K562 (cell line): ENCODE data around the gene TBX19. TPM values are rescaled to one million over a fixed set of nuclear protein-coding genes. Genes with fewer than 3 reads are reported as not detected.
A peak's percentile ranks its signal among the peaks of the same experiment; 100 is the strongest.

Source experiments
- C11orf30 ChIP-seq: fragments of 450-650 bp; IDR thresholded peaks from 2 replicates; pipeline ENCODE4 v1.6.1; 2016; ENCODE audit warnings: low read depth, mild to moderate bottlenecking
- CLOCK ChIP-seq: fragments of 250-450 bp; sonication (Bioruptor Pico); IDR thresholded peaks from 2 replicates; pipeline ENCODE4 v1.4.0; 2020; ENCODE audit warnings: mild to moderate bottlenecking, moderate library complexity, borderline replicate concordance
- CTCF ChIP-seq, 3 experiments: IDR thresholded peaks in 2 of 3; conservative IDR thresholded peaks in 1 of 3; 2 replicates each; pipeline ENCODE4 v1.5.1; 2011 to 2012; ENCODE audit warnings: low read length in 3 of 3, mild to moderate bottlenecking in 3 of 3, control low read depth in 2 of 3, improper control_type of control experiment in 1 of 3, inconsistent platforms in 1 of 3, low read depth in 1 of 3, mixed read lengths in 1 of 3, moderate library complexity in 1 of 3; ENCODE audit not compliant: insufficient read depth in 2 of 3
- DEAF1 ChIP-seq: fragments of 450-650 bp; formaldehyde crosslinking; IDR thresholded peaks from 2 replicates; pipeline ENCODE4 v1.4.0; 2020; ENCODE audit warnings: mild to moderate bottlenecking, moderate library complexity
- FOXJ3 ChIP-seq: sonication (generic); formaldehyde crosslinking; IDR thresholded peaks from 2 replicates; pipeline ENCODE4 v1.4.0; 2020; ENCODE audit warnings: mild to moderate bottlenecking, missing genetic modification reagents
- HDAC2 ChIP-seq: fragments of 450-650 bp; IDR thresholded peaks from 2 replicates; pipeline ENCODE4 v1.6.1; 2016; ENCODE audit warnings: mild to moderate bottlenecking
- HDAC6 ChIP-seq: IDR thresholded peaks from 2 replicates; pipeline ENCODE4 v1.6.1; 2012; ENCODE audit warnings: low read depth, mild to moderate bottlenecking, control low read depth, inconsistent platforms, low read length, moderate library complexity
- HMG20A ChIP-seq: fragments of 450-650 bp; formaldehyde crosslinking; conservative IDR thresholded peaks from 2 replicates; pipeline ENCODE4 v1.4.0; 2020; ENCODE audit warnings: mild to moderate bottlenecking, mixed read lengths
- ILK ChIP-seq: fragments of 450-650 bp; IDR thresholded peaks from 2 replicates; pipeline ENCODE4 v1.6.1; 2016; ENCODE audit warnings: missing genetic modification characterization, low read depth, mild to moderate bottlenecking, missing compliant biosample characterization, moderate library complexity, borderline replicate concordance
- MAFF ChIP-seq: IDR thresholded peaks from 2 replicates; pipeline ENCODE4 v1.6.1; 2012; ENCODE audit warnings: low read length, improper control_type of control experiment
- MEF2D ChIP-seq: conservative IDR thresholded peaks from 2 replicates; pipeline ENCODE4 v1.6.1; 2016; ENCODE audit warnings: low read depth, missing genetic modification characterization, missing compliant biosample characterization
- MEIS2 ChIP-seq: fragments of 450-650 bp; IDR thresholded peaks from 2 replicates; pipeline ENCODE4 v1.6.1; 2014; ENCODE audit warnings: mild to moderate bottlenecking; ENCODE audit not compliant: partially characterized antibody
- MXD1 ChIP-seq: fragments of 250-450 bp; sonication (Bioruptor Pico); IDR thresholded peaks from 2 replicates; pipeline ENCODE4 v1.8.0; 2021; ENCODE audit warnings: borderline replicate concordance, mild to moderate bottlenecking, moderate library complexity; ENCODE audit not compliant: poor library complexity, severe bottlenecking
- NCOA4 ChIP-seq: fragments of 450-650 bp; IDR thresholded peaks from 2 replicates; pipeline ENCODE4 v1.6.1; 2018; ENCODE audit warnings: mild to moderate bottlenecking; ENCODE audit not compliant: partially characterized antibody
- PCBP2 ChIP-seq: fragments of 200-400 bp; formaldehyde crosslinking; IDR thresholded peaks from 2 replicates; pipeline ENCODE4 v1.6.1; 2018; ENCODE audit warnings: low read length, low read depth, mild to moderate bottlenecking, moderate library complexity; ENCODE audit not compliant: poor library complexity, severe bottlenecking
- POLR2AphosphoS2 ChIP-seq: IDR thresholded peaks from 2 replicates; pipeline ENCODE4 v1.6.1; 2012; ENCODE audit warnings: low read length, improper control_type of control experiment
- SAP30 ChIP-seq: fragments of 200-600 bp; sonication (generic); IDR thresholded peaks from 2 replicates; pipeline ENCODE4 v1.6.1; 2012; ENCODE audit warnings: borderline replicate concordance, low read depth, mild to moderate bottlenecking, moderate library complexity, low read length, control low read depth, inconsistent platforms; ENCODE audit not compliant: insufficient read depth, poor library complexity, severe bottlenecking
- SIN3A ChIP-seq, 2 experiments: fragments of 150-350 bp in 1 of 2; IDR thresholded peaks; 2 replicates each; pipeline ENCODE4 v1.6.1; 2011 to 2016; ENCODE audit warnings: borderline replicate concordance in 2 of 2, low read depth in 2 of 2, low read length in 2 of 2, mild to moderate bottlenecking in 2 of 2, moderate library complexity in 2 of 2; ENCODE audit not compliant: control insufficient read depth in 1 of 2
- SMARCC2 ChIP-seq: fragments of 450-650 bp; IDR thresholded peaks from 2 replicates; pipeline ENCODE4 v1.6.1; 2017; ENCODE audit warnings: antibody characterized with exemption, moderate library complexity, mild to moderate bottlenecking, low read depth
- SMARCE1 ChIP-seq: fragments of 450-650 bp; IDR thresholded peaks from 2 replicates; pipeline ENCODE4 v1.7.1; 2016; ENCODE audit warnings: mild to moderate bottlenecking
- TAF7 ChIP-seq: fragments of 450-650 bp; IDR thresholded peaks from 2 replicates; pipeline ENCODE4 v1.6.1; 2016; ENCODE audit warnings: missing genetic modification characterization, missing compliant biosample characterization
- TCF3 ChIP-seq: sonication (generic); formaldehyde crosslinking; IDR thresholded peaks from 2 replicates; pipeline ENCODE4 v1.4.0; 2020; ENCODE audit warnings: mild to moderate bottlenecking, missing genetic modification reagents
- ZNF212 ChIP-seq: fragments of 450-650 bp; formaldehyde crosslinking; IDR thresholded peaks from 2 replicates; pipeline ENCODE4 v1.4.0; 2020; ENCODE audit warnings: mild to moderate bottlenecking
- polyA plus RNA-seq, 8 experiments: library from polyadenylated mRNA; depleted of rRNA in 4 of 8; stranded (reverse) in 5 of 8; unstranded in 3 of 8; fragments of >200 nt; fragmentation: Nextera tagmentation in 2 of 8; fragmentation: Illumina TruSeq in 1 of 8; extraction: Ambion mirVana in 2 of 8; extraction: Trizol in 1 of 8; gene quantifications; 2 replicates each; pipeline versions ENCODE4 v1.2.1 to v1.2.3, GENCODE V29; 2011 to 2014; ENCODE audit warnings: inconsistent platforms in 1 of 8, missing spikeins in 1 of 8
- total RNA-seq, 7 experiments: library from RNA; depleted of rRNA in 6 of 7; stranded (reverse); fragments of >200 nt in 6 of 7; fragmentation: Illumina TruSeq in 2 of 7; extraction: Trizol in 2 of 7; gene quantifications; 2 replicates each; pipeline versions ENCODE4 v1.2.1 to v1.2.3, GENCODE V29; 2011 to 2021; ENCODE audit warnings: low replicate concordance in 1 of 7

The TBX19 gene
- total and polyA plus RNA-seq, 9 of the 15 experiments (the other 6 are each of a cell fraction or from before 2014, with no cell fraction given): 0.32 to 3.1 (median 0.95) TPM

- TF ChIP-seq MXD1 (no peak), HDAC2 (no peak), SIN3A (IDR thresholded peaks at IDR 0.05; ENCODE audit: borderline replicate concordance in 2 of 2, control insufficient read depth in 1 of 2, low read depth in 2 of 2, low read length in 2 of 2) (no peak), POLR2AphosphoS2 (no peak), HDAC6 (no peak), HMG20A (CRISPR knock-in tag) (no peak), SAP30 (no peak), MEF2D (no peak), CTCF (IDR thresholded peaks at IDR 0.05 in 2 of 3, conservative IDR thresholded peaks at IDR 0.05 in 1 of 3; ENCODE audit: insufficient read depth in 2 of 3, low read depth in 1 of 3, low read length in 3 of 3) (peak in 2 of 3 experiments; percentile 26 to 51; a peak in 3 of 6 replicates), FOXJ3 (CRISPR knock-in tag) (no peak), SMARCE1 (no peak), MAFF (peak; percentile 95), PCBP2 (no peak), MEIS2 (peak; percentile 61), TAF7 (tag) (no peak), ILK (tag) (no peak), NCOA4 (no peak), DEAF1 (CRISPR knock-in tag) (no peak), TCF3 (no peak), ZNF212 (CRISPR knock-in tag) (no peak), SMARCC2 (no peak), C11orf30 (peak; percentile 88), CLOCK (CRISPR knock-in tag) (no peak)
Measured at GRCh38 chr1:168362991-168363390, 82.3 kb downstream of the TBX19 start (continued).
